ENCODE results near the gene BHMT2. TPM values are rescaled to one million over a fixed set of nuclear protein-coding genes. Genes with fewer than 3 reads are reported as not detected.

Gene BHMT2
- total RNA-seq, 1 donor from 2014 or later, result not detected

- H3K36me3 ChIP-seq (ENCODE audit: insufficient read depth, low read length), result no peaks in the 10 kb centered on the region
- FAIRE-seq, result no peak
- peaks cover 4% of the 10 kb centered on the region for H3K4me1 ChIP-seq (ENCODE audit: insufficient read depth, low read length)
- peak overlapping the region; percentile 42 for H2AFZ ChIP-seq (ENCODE audit: low read depth, low read length)
- H3K27me3 ChIP-seq (ENCODE audit: insufficient read depth, low read length), result no peaks in the 10 kb centered on the region
- peak overlapping the region; percentile 71 for H3K4me3 Mint-ChIP-seq (ENCODE audit: unreplicated experiment)
- no peaks in the 10 kb centered on the region for H4K20me1 ChIP-seq (ENCODE audit: insufficient read depth, low read length)
- H3K27ac ChIP-seq (ENCODE audit: low read depth, low read length), result peak overlapping the region; percentile 44
- peaks cover 4% of the 10 kb centered on the region for H3K27me3 Mint-ChIP-seq (ENCODE audit: low read depth, unreplicated experiment)
- H3K9me3 ChIP-seq (ENCODE audit: insufficient read depth, low read depth, low read length), result no peaks in the 10 kb centered on the region
- H3K4me3 ChIP-seq (ENCODE audit: insufficient read depth, low read depth, low read length), result peak overlapping the region; percentile 46
- peak overlapping the region; percentile 75 for H3K9ac ChIP-seq (ENCODE audit: low read length)
- no peaks in the 10 kb centered on the region for H3K36me3 Mint-ChIP-seq (ENCODE audit: low read depth, unreplicated experiment)
- peaks cover 2% of the 10 kb centered on the region for H3K4me1 Mint-ChIP-seq (ENCODE audit: low read depth, unreplicated experiment)
- peak overlapping the region; percentile 90 for H3K4me2 ChIP-seq (ENCODE audit: low read length)
- H3K9me3 Mint-ChIP-seq (ENCODE audit: unreplicated experiment), result no peaks in the 10 kb centered on the region
- peak; percentile 74 for DNase-seq (ENCODE audit: low read depth)
- no peaks in the 10 kb centered on the region for H3K79me2 ChIP-seq (ENCODE audit: insufficient read depth, low read length)
- TF ChIP-seq EZH2 (IDR thresholded peaks at IDR 0.05; ENCODE audit: insufficient read depth, low read length) (no peak), CTCF (IDR thresholded peaks at IDR 0.05; ENCODE audit: insufficient read depth, low read depth, low read length) (peak; percentile 83)
- H3K27ac Mint-ChIP-seq (ENCODE audit: unreplicated experiment), result peak overlapping the region; percentile 87
Measured at GRCh38 chr5:79133657-79134451, 64.3 kb downstream of the BHMT2 start.

GRCh38 chr5:79135790-79136553 is 66.4 kb downstream of the BHMT2 start:
- peaks cover 3% of the 10 kb centered on the region for H3K36me3 Mint-ChIP-seq (ENCODE audit: low read depth, unreplicated experiment)
- FAIRE-seq, result no peak
- Histone ChIP-seq H3K4me2 (ENCODE audit: low read length) (no peak overlapping the region), H4K20me1 (ENCODE audit: insufficient read depth, low read length) (no peaks in the 10 kb centered on the region), H3K79me2 (ENCODE audit: insufficient read depth, low read length) (no peaks in the 10 kb centered on the region), H3K9ac (ENCODE audit: low read length) (no peak overlapping the region), H3K27me3 (ENCODE audit: insufficient read depth, low read length) (no peaks in the 10 kb centered on the region), H3K4me3 (ENCODE audit: insufficient read depth, low read depth, low read length) (no peak overlapping the region), H2AFZ (ENCODE audit: low read depth, low read length) (no peak overlapping the region), H3K27ac (ENCODE audit: low read depth, low read length) (no peak overlapping the region), H3K4me1 (ENCODE audit: insufficient read depth, low read length) (peaks cover 4% of the 10 kb centered on the region), H3K9me3 (ENCODE audit: insufficient read depth, low read depth, low read length) (peaks cover 4% of the 10 kb centered on the region), H3K36me3 (ENCODE audit: insufficient read depth, low read length) (no peaks in the 10 kb centered on the region)
- H3K4me1 Mint-ChIP-seq (ENCODE audit: low read depth, unreplicated experiment), result peaks cover 2% of the 10 kb centered on the region
- H3K4me3 Mint-ChIP-seq (ENCODE audit: unreplicated experiment), result no peak overlapping the region
- H3K27ac Mint-ChIP-seq (ENCODE audit: unreplicated experiment), result no peak overlapping the region
- no peak for DNase-seq (ENCODE audit: low read depth)
- peaks cover 2% of the 10 kb centered on the region for H3K9me3 Mint-ChIP-seq (ENCODE audit: unreplicated experiment)
- no peaks in the 10 kb centered on the region for H3K27me3 Mint-ChIP-seq (ENCODE audit: low read depth, unreplicated experiment)
- no peak for TF ChIP-seq CTCF (IDR thresholded peaks at IDR 0.05; ENCODE audit: insufficient read depth, low read depth, low read length)
- TF ChIP-seq EZH2 (IDR thresholded peaks at IDR 0.05; ENCODE audit: insufficient read depth, low read length), result no peak

Data from astrocyte (in vitro differentiated cells and primary cell).